GM06990 (cell line): Measurements from ENCODE around the gene EPN1.

Experiments used
- DNase-seq: peaks from one replicate; pipeline ENCODE4 v3.0.0-alpha.2; 2011; ENCODE audit not compliant: insufficient read length; ENCODE audit errors: extremely low read depth
- H3K27me3 ChIP-seq: replicated peaks from 2 replicates; pipeline ENCODE4 v1.6.0; 2011; ENCODE audit warnings: low read length; ENCODE audit not compliant: control insufficient read depth, insufficient read depth
- H3K36me3 ChIP-seq: 2 replicates; pipeline ENCODE4 v1.5.1; 2011; ENCODE audit warnings: low read length; ENCODE audit not compliant: control insufficient read depth, insufficient read depth
- H3K4me3 ChIP-seq: replicated peaks from 2 replicates; pipeline ENCODE4 v1.5.1; 2011; ENCODE audit warnings: low read depth, mild to moderate bottlenecking, control low read depth, low read length
- CTCF ChIP-seq: IDR thresholded peaks from 2 replicates; pipeline ENCODE4 v1.5.1; 2011; ENCODE audit warnings: low read length, control low read depth, mild to moderate bottlenecking, inconsistent platforms; ENCODE audit not compliant: insufficient read depth, poor library complexity, severe bottlenecking

The EPN1 gene

DNA sequence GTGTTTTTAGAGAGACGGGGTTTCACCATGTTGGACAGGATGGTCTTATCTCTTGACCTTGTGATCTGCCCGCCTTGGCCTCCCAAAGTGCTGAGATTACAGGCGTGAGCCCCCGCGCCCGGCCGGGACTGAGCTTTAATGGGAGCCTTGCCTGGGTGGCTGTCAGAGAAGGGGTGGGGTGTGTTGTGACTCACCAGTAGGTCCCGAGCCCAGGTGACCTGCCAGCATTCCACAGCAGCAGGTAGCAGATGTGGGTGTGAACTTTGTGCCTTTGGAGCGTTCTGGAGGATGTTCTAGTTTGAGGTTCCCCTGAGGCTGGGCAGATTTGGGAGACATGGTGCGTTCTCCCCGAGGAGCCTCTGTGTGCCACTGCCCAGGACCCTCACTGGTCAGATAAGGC lies 7.1 kb upstream of the EPN1 start:
- no peak for DNase-seq
- H3K36me3 ChIP-seq, result peaks cover 69% of the 10 kb centered on the region
- TF ChIP-seq CTCF, result no peak
- H3K27me3 ChIP-seq, result no peaks in the 10 kb centered on the region
- H3K4me3 ChIP-seq, result no peak overlapping the region

- H3K4me3 ChIP-seq, result no peak overlapping the region
- TF ChIP-seq CTCF, result no peak
- peak; percentile 13 for DNase-seq
- H3K36me3 ChIP-seq, result peaks cover 64% of the 10 kb centered on the region
- H3K27me3 ChIP-seq, result no peaks in the 10 kb centered on the region
Measured at GRCh38 chr19:55668603-55669348, 6.2 kb upstream of the EPN1 start.

GRCh38 chr19:55669418-55670279 lies 5.4 kb upstream of the EPN1 start:
- Histone ChIP-seq H3K36me3 (peaks cover 56% of the 10 kb centered on the region), H3K27me3 (no peaks in the 10 kb centered on the region), H3K4me3 (no peak overlapping the region)
- DNase-seq, result peak; percentile 16
- no peak for TF ChIP-seq CTCF

- H3K27me3 ChIP-seq, result no peaks in the 10 kb centered on the region
- no peak for TF ChIP-seq CTCF
- no peak overlapping the region for H3K4me3 ChIP-seq
- peak; percentile 37 for DNase-seq
- peaks cover 52% of the 10 kb centered on the region for H3K36me3 ChIP-seq
Measured at GRCh38 chr19:55670280-55671053, 4.6 kb upstream of the EPN1 start.

GRCh38 chr19:55671054-55671378 lies 4.0 kb upstream of the EPN1 start:
- DNase-seq, result no peak
- TF ChIP-seq CTCF, result no peak
- no peaks in the 10 kb centered on the region for H3K27me3 ChIP-seq
- H3K36me3 ChIP-seq, result peaks cover 49% of the 10 kb centered on the region
- H3K4me3 ChIP-seq, result no peak overlapping the region
